ENCODE measurements around the gene CNOT6L. TPM values are rescaled to one million over a fixed set of nuclear protein-coding genes. Genes with fewer than 3 reads are reported as not detected.

Gene CNOT6L
- polyA plus RNA-seq, 2 of the 4 experiments (the other 2 are of a cell fraction): 5.8 to 8.7 TPM

DNA sequence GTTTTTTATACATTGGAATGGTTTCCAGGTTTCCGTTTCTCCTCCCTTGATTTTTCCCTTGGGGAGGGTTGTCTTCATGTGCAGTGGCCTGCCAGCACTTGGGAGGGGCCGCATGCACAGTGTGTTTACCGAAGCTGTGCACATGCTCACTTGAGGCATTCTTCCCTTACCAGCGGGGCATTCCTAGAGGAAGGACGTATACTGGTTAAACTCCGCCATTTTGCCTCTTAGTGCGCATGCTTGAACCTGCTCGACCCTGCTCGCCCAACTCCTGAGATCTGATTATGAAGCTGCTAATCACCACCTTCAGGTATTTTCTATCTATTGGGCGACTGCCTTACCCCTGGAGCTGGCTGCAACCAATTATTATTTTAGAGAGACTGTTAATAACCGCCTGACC is 137.4 kb downstream of the CNOT6L start:
- Histone ChIP-seq H3K9me3 (no peaks in the 10 kb centered on the region), H3K4me1 (no peaks in the 10 kb centered on the region), H3K27ac (no peak overlapping the region), H3K4me3 (no peak overlapping the region), H3K4me2 (no peak overlapping the region)
- DNase-seq (ENCODE audit: low read depth in 1 of 2, low spot score in 1 of 2): no peak
- ChIA-PET POLR2A (no interaction called here), CTCF (no interaction called here)
- no peak for ATAC-seq
- TF ChIP-seq MYC (IDR thresholded peaks at IDR 0.05; ENCODE audit: borderline replicate concordance, low read length): no peak
- TF ChIP-seq ZC3H11A (IDR thresholded peaks at IDR 0.05): no peak
- TF ChIP-seq EP300 (IDR thresholded peaks at IDR 0.05): no peak
- TF ChIP-seq TP53 (CRISPR knock-in tag; IDR thresholded peaks at IDR 0.05): no peak
- no peak for TF ChIP-seq POLR2A (IDR thresholded peaks at IDR 0.05; ENCODE audit: low read length)
- no peak for TF ChIP-seq CHD2 (IDR thresholded peaks at IDR 0.05; ENCODE audit: low read length, partially characterized antibody)
- 75% methylated on average over 11 of the region's 11 CpGs for WGBS (ENCODE audit: missing lambda C conversion rate)
- FAIRE-seq: no peak

DNA sequence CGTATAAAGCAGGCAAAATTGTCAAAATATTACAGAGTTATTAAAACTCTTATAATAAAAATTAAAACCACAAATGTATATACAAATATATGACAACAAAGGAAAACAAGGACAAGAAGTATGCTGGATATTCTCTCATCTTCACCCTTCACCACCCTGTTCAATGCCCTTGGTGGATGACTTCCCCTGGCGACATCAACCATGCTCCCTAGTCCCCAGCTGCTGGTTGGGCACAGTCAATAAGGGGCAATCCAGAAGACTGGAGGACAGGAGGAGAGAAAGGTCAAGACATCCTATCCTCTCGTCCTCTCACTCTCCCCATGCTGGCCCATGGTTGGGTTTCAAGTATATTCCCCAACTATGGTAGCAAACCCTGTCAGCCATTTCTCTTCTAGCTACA is 142.3 kb downstream of the CNOT6L start:
- Histone ChIP-seq H3K27ac (no peak overlapping the region), H3K4me2 (no peak overlapping the region), H3K4me1 (no peaks in the 10 kb centered on the region), H3K9me3 (no peaks in the 10 kb centered on the region), H3K4me3 (no peak overlapping the region)
- ATAC-seq (no peak), FAIRE-seq (no peak), DNase-seq (ENCODE audit: low read depth in 1 of 2, low spot score in 1 of 2) (no peak)
- whole genome bisulfite sequencing (ENCODE audit: missing lambda C conversion rate): 35% methylated on average over 3 of the region's 3 CpGs
- ChIA-PET CTCF (no interaction called here), POLR2A (no interaction called here)
- no peak for TF ChIP-seq EHMT2 (IDR thresholded peaks at IDR 0.05; ENCODE audit: low read depth)

DNA sequence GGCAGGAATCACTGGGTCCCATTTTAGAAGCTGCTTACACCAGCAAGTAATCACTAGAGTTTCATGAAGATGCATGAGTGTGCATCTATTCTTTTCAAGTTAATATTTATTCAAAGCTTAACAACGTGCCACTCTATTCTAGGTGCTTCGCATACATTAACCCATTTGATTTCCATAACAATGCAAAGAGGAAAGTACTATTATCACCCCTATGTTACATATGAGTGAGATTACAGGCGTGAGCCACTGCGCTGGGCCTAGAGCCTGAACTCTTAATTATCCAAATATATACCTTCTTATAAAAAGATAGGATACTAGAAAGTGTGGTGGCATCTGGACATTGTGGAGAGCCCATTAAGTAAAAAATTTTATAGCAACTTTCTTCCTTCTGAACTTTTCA is 148.1 kb downstream of the CNOT6L start:
- Histone ChIP-seq H3K4me1 (no peaks in the 10 kb centered on the region), H3K27ac (no peak overlapping the region), H3K4me3 (no peak overlapping the region), H3K9me3 (no peaks in the 10 kb centered on the region; the same call in 2 of the 3 replicates), H3K4me2 (no peak overlapping the region)
- ATAC-seq: no peak
- ChIA-PET POLR2A (no interaction called here), CTCF (no interaction called here)
- 65% methylated on average over 4 of the region's 4 CpGs for WGBS (ENCODE audit: missing lambda C conversion rate)
- TF ChIP-seq TFCP2L1 (CRISPR knock-in tag; IDR thresholded peaks at IDR 0.05) (no peak), MAFK (IDR thresholded peaks at IDR 0.05; ENCODE audit: partially characterized antibody) (no peak), HDAC2 (IDR thresholded peaks at IDR 0.05) (no peak), POLR2A (IDR thresholded peaks at IDR 0.05; ENCODE audit: low read length) (no peak), ZC3H11A (IDR thresholded peaks at IDR 0.05) (no peak), CEBPB (IDR thresholded peaks at IDR 0.05) (no peak), CBX2 (IDR thresholded peaks at IDR 0.05; ENCODE audit: borderline replicate concordance, low read depth) (no peak), RNF2 (IDR thresholded peaks at IDR 0.05; ENCODE audit: borderline replicate concordance, low read depth) (no peak), ZSCAN20 (CRISPR knock-in tag; IDR thresholded peaks at IDR 0.05) (no peak)
- TF ChIP-seq, protein P1, sequence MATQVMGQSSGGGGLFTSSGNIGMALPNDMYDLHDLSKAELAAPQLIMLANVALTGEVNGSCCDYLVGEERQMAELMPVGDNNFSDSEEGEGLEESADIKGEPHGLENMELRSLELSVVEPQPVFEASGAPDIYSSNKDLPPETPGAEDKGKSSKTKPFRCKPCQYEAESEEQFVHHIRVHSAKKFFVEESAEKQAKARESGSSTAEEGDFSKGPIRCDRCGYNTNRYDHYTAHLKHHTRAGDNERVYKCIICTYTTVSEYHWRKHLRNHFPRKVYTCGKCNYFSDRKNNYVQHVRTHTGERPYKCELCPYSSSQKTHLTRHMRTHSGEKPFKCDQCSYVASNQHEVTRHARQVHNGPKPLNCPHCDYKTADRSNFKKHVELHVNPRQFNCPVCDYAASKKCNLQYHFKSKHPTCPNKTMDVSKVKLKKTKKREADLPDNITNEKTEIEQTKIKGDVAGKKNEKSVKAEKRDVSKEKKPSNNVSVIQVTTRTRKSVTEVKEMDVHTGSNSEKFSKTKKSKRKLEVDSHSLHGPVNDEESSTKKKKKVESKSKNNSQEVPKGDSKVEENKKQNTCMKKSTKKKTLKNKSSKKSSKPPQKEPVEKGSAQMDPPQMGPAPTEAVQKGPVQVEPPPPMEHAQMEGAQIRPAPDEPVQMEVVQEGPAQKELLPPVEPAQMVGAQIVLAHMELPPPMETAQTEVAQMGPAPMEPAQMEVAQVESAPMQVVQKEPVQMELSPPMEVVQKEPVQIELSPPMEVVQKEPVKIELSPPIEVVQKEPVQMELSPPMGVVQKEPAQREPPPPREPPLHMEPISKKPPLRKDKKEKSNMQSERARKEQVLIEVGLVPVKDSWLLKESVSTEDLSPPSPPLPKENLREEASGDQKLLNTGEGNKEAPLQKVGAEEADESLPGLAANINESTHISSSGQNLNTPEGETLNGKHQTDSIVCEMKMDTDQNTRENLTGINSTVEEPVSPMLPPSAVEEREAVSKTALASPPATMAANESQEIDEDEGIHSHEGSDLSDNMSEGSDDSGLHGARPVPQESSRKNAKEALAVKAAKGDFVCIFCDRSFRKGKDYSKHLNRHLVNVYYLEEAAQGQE (IDR thresholded peaks at IDR 0.05): no peak
- no peak for FAIRE-seq
- DNase-seq (ENCODE audit: low read depth in 1 of 2, low spot score in 1 of 2): no peak

DNA sequence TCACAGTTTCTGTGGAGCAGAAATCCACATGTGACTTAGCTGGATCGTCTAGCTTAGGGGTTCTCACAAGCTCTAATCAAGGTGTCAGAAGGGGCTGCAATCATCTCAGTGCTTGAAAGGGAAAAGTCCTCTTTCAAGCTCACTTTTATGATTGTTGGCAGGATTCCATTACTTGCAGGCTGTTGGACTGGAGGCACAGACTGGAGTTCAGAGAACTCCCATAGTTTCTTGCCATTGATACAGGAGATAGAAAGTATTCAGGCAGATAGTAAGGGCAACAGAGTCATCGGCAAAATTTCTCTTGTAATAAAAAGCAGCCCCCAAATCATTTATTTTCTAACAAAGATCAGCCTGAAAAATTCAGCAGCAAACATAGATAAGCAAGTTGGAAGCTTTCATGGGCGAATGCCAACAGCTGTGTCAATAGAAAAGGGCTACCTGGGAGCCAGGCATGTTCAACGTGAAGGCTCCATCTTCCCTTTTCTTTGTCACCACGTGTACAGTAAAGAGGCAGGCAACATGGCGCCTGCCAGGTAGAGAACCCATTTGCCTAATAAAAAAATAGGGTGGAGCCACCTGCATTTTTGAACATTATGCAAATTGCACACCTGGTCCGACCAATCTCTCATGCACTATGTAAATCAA is 149.1 kb downstream of the CNOT6L start:
- Histone ChIP-seq H3K4me3 (no peak overlapping the region), H3K4me1 (no peaks in the 10 kb centered on the region), H3K27ac (no peak overlapping the region), H3K9me3 (no peaks in the 10 kb centered on the region; the same call in 2 of the 3 replicates), H3K4me2 (no peak overlapping the region)
- WGBS (ENCODE audit: missing lambda C conversion rate): 32% methylated on average over 7 of the region's 7 CpGs
- no peak for ATAC-seq
- no peak for FAIRE-seq
- CTCF ChIA-PET: interaction anchor here (0.5 to 1.4 kb wide), 4 partner anchors 10 to 1228 kb away, joined by 3 to 4 read pairs (median 4); no protein-coding TSS in a partner anchor
- POLR2A ChIA-PET: no interaction called here
- DNase-seq (ENCODE audit: low read depth in 1 of 2, low spot score in 1 of 2): no peak
- TF ChIP-seq RNF2 (IDR thresholded peaks at IDR 0.05; ENCODE audit: borderline replicate concordance, low read depth) (no peak), NR3C1 (IDR thresholded peaks at IDR 0.05) (no peak), GATA3 (IDR thresholded peaks at IDR 0.05; ENCODE audit: borderline replicate concordance) (no peak), HOXB13 (CRISPR knock-in tag; IDR thresholded peaks at IDR 0.05; ENCODE audit: low read depth) (no peak), CBX8 (IDR thresholded peaks at IDR 0.05) (no peak), CEBPB (IDR thresholded peaks at IDR 0.05) (no peak), ESRRA (IDR thresholded peaks at IDR 0.05; ENCODE audit: borderline replicate concordance, low read length) (no peak), KDM5A (IDR thresholded peaks at IDR 0.05) (no peak), FOSB (CRISPR knock-in tag; IDR thresholded peaks at IDR 0.05) (no peak), FOSL2 (IDR thresholded peaks at IDR 0.05) (no peak), FOSL2 (CRISPR knock-in tag; IDR thresholded peaks at IDR 0.05) (no peak), MAFK (IDR thresholded peaks at IDR 0.05; ENCODE audit: partially characterized antibody) (no peak), SMC3 (IDR thresholded peaks at IDR 0.05) (no peak), CHD2 (IDR thresholded peaks at IDR 0.05; ENCODE audit: low read length, partially characterized antibody) (no peak)
- TF ChIP-seq, protein P2, sequence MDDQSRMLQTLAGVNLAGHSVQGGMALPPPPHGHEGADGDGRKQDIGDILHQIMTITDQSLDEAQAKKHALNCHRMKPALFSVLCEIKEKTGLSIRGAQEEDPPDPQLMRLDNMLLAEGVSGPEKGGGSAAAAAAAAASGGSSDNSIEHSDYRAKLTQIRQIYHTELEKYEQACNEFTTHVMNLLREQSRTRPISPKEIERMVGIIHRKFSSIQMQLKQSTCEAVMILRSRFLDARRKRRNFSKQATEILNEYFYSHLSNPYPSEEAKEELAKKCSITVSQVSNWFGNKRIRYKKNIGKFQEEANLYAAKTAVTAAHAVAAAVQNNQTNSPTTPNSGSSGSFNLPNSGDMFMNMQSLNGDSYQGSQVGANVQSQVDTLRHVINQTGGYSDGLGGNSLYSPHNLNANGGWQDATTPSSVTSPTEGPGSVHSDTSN (IDR thresholded peaks at IDR 0.05): no peak
